Thyroid gland (tissue), 4 donors: ENCODE results near the gene REEP1.

Experiments used
- POLR2A ChIP-seq, 2 donors: fragments of 450-650 bp; IDR thresholded peaks; one replicate each; pipeline ENCODE4 v1.6.1; 2017; ENCODE audit warnings: antibody characterized with exemption in 2 of 2, mild to moderate bottlenecking in 2 of 2, moderate library complexity in 1 of 2
- TF ChIP-seq, protein P1 (sequence below), 6 experiments: fragments of 200-600 bp in 3 of 6; fragments of 450-650 bp in 3 of 6; sonication (generic) in 3 of 6; IDR thresholded peaks; one replicate each; pipeline ENCODE4 v1.5.1; 2016 to 2019; ENCODE audit warnings: antibody characterized with exemption in 6 of 6, mild to moderate bottlenecking in 2 of 6, inconsistent platforms in 1 of 6, moderate library complexity in 1 of 6

DNA sequence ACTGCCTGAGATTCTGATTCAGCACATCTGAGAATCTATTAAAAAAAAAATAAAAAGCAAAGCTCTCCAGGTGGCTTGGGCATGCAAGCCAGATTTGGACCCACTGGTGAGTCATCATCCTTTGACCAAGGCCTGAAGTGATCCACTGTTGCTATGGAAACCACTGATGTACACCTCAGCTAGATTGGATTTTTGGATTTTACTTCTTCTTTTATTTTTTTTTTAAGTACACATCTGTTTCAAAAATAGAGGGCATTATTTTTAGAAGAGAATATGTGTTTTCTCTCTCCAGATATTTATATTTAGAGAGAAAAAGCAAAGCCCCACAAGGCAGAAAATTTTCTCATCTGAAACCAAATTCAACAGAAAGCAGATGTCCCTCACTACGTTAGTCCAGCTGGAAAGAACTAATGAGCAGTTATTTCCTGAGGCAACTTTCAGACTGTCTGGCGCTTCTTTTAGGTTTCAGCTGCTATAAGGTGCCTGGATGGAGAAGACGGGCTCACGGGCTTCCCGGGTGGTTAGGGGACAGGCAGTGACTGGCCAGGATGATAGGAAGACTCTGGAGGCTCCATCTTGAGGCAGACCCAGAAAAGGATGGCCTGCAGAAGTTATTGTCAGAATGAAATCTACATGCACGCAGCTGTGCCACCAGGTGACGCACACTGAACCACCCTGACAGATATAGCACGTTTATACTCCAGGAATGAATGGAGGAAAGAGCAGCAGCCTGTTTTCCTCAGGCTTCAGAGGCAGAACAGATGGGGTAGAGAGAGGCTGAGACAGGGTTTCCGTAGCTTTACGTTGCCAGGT, 87.6 kb downstream of the REEP1 start:
- TF ChIP-seq, protein P1, sequence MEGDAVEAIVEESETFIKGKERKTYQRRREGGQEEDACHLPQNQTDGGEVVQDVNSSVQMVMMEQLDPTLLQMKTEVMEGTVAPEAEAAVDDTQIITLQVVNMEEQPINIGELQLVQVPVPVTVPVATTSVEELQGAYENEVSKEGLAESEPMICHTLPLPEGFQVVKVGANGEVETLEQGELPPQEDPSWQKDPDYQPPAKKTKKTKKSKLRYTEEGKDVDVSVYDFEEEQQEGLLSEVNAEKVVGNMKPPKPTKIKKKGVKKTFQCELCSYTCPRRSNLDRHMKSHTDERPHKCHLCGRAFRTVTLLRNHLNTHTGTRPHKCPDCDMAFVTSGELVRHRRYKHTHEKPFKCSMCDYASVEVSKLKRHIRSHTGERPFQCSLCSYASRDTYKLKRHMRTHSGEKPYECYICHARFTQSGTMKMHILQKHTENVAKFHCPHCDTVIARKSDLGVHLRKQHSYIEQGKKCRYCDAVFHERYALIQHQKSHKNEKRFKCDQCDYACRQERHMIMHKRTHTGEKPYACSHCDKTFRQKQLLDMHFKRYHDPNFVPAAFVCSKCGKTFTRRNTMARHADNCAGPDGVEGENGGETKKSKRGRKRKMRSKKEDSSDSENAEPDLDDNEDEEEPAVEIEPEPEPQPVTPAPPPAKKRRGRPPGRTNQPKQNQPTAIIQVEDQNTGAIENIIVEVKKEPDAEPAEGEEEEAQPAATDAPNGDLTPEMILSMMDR (IDR thresholded peaks at IDR 0.05), result no peak
- no peak for TF ChIP-seq POLR2A (IDR thresholded peaks at IDR 0.05)
